CD4-positive, alpha-beta T cell (primary cell): ENCODE measurements around the gene ZSWIM5. TPM values are rescaled to one million over a fixed set of nuclear protein-coding genes. Genes with fewer than 3 reads are reported as not detected.
"Not testable (repeated sequence)": the region's sequence is repeated elsewhere in the genome, so short reads cannot be mapped to it uniquely, and the experiment has no call there.

Experiments used
- ATAC-seq: fragments of 200-7000 bp; cut with Tn5 transposase; one replicate; pipeline ENCODE4 v1.10.0; 2022; ENCODE audit warnings: mild to moderate bottlenecking; ENCODE audit not compliant: poor library complexity
- CTCF ChIA-PET: fragments of 350-600 bp; sonication (Branson Sonifier 250); formaldehyde crosslinking; loops from one replicate; lab custom pipeline; 2021; ENCODE audit warnings: antibody characterized with exemption, inconsistent platforms; lab: Charles Lee
- POLR2A ChIA-PET: fragments of 350-600 bp; sonication (Branson Sonifier 250); formaldehyde crosslinking; loops from one replicate; lab custom pipeline; 2021; ENCODE audit warnings: antibody characterized with exemption, inconsistent platforms; lab: Charles Lee
- DNase-seq, 14 experiments: peaks; one replicate each; pipeline ENCODE4 v3.0.0-alpha.2; 2013 to 2020; ENCODE audit warnings: mixed read lengths in 2 of 14
- H3K27ac ChIP-seq, 2 donors: one replicate each; pipeline versions ENCODE4 v1.5.1 to v1.7.0; 2013; ENCODE audit warnings: low read length in 2 of 2, low read depth in 1 of 2, mild to moderate bottlenecking in 1 of 2
- H3K27me3 ChIP-seq, 2 experiments: 1 replicate in 1 of 2; 2 replicates in 1 of 2; pipeline versions ENCODE4 v1.6.1 to v1.7.0; 2013; ENCODE audit warnings: low read length in 2 of 2, control low read depth in 1 of 2, mild to moderate bottlenecking in 1 of 2, moderate library complexity in 1 of 2; ENCODE audit not compliant: insufficient read depth in 2 of 2, control insufficient read depth in 1 of 2
- H3K36me3 ChIP-seq: one replicate; pipeline ENCODE4 v1.6.1; 2013; ENCODE audit warnings: low read length, control low read depth; ENCODE audit not compliant: insufficient read depth
- H3K4me1 ChIP-seq: one replicate; pipeline ENCODE4 v1.6.1; 2013; ENCODE audit warnings: low read length, control low read depth; ENCODE audit not compliant: insufficient read depth
- H3K4me3 ChIP-seq: one replicate; pipeline ENCODE4 v1.5.1; 2013; ENCODE audit warnings: mild to moderate bottlenecking, low read length, moderate library complexity
- H3K9me3 ChIP-seq, 2 experiments: 1 replicate in 1 of 2; 2 replicates in 1 of 2; pipeline versions ENCODE4 v1.6.1 to v1.7.0; 2013; ENCODE audit warnings: low read length in 2 of 2, mild to moderate bottlenecking in 2 of 2, control low read depth in 1 of 2, moderate library complexity in 1 of 2; ENCODE audit not compliant: control insufficient read depth in 1 of 2, insufficient read depth in 1 of 2
- H3K27ac Mint-ChIP-seq: one replicate; pipeline ENCODE4 v1.8.0; 2020; ENCODE audit warnings: mixed read lengths
- H3K27me3 Mint-ChIP-seq: one replicate; pipeline ENCODE4 v1.8.0; 2021; ENCODE audit warnings: mixed read lengths
- H3K36me3 Mint-ChIP-seq: one replicate; pipeline ENCODE4 v1.8.0; 2021; ENCODE audit warnings: low read depth, mixed read lengths
- H3K4me1 Mint-ChIP-seq: one replicate; pipeline ENCODE4 v1.8.0; 2021; ENCODE audit warnings: low read depth, mixed read lengths
- H3K4me3 Mint-ChIP-seq: one replicate; pipeline ENCODE4 v1.8.0; 2020; ENCODE audit warnings: mild to moderate bottlenecking, mixed read lengths
- H3K9me3 Mint-ChIP-seq: one replicate; pipeline ENCODE4 v1.8.0; 2020; ENCODE audit warnings: mixed read lengths
- CTCF ChIP-seq: fragments of 200-600 bp; IDR thresholded peaks from one replicate; pipeline ENCODE4 v1.8.0; 2022; ENCODE audit warnings: antibody characterized with exemption, mild to moderate bottlenecking
- intact Hi-C, 2 experiments: fragments of 100-400 bp; cut with DNase I in 1 of 2; cut with micrococcal nuclease in 1 of 2; formaldehyde crosslinking; loops; one replicate each; pipeline versions ENCODE4 v1.15.1 to v1.9.0; 2023 to 2025; cut with DNase I, micrococcal nuclease
- total RNA-seq, 174 experiments: library from RNA in 2 of 174; stranded (reverse) in 2 of 174; gene quantifications; one replicate each; pipeline ENCODE4 v1.2.3 and lab custom pipeline; 2021 to 2026

ZSWIM5 gene
- total RNA-seq, 2 experiments from 2014 or later, result 0.91 to 1.1 TPM

- no peak for DNase-seq
- ChIA-PET CTCF (no interaction called here), POLR2A (no interaction called here)
- H3K9me3 Mint-ChIP-seq, result no peaks in the 10 kb centered on the region
- H3K27ac Mint-ChIP-seq, result no peak overlapping the region
- no peak for ATAC-seq
- H3K4me1 Mint-ChIP-seq, result no peaks in the 10 kb centered on the region
- Histone ChIP-seq H3K27me3 (no peaks in the 10 kb centered on the region), H3K4me3 (no peak overlapping the region), H3K9me3 (no peaks in the 10 kb centered on the region), H3K27ac (no peak overlapping the region), H3K36me3 (no peaks in the 10 kb centered on the region), H3K4me1 (no peaks in the 10 kb centered on the region)
- no peaks in the 10 kb centered on the region for H3K36me3 Mint-ChIP-seq
- H3K27me3 Mint-ChIP-seq, result no peaks in the 10 kb centered on the region
- H3K4me3 Mint-ChIP-seq, result no peak overlapping the region
- no peak for TF ChIP-seq CTCF
- intact Hi-C loops, result loop anchor here in 1 of 2 experiments (5.0 kb wide), 1 partner anchor 77 kb away; no protein-coding TSS in a partner anchor
Observed at GRCh38 chr1:45065083-45065482, 141.3 kb downstream of the ZSWIM5 start.

GRCh38 chr1:45062463-45062862, 143.9 kb downstream of the ZSWIM5 start:
- H3K4me3 Mint-ChIP-seq, H3K27ac Mint-ChIP-seq, H3K4me3 ChIP-seq, H3K36me3 Mint-ChIP-seq, H3K36me3 ChIP-seq, H3K4me1 Mint-ChIP-seq, H3K27me3 ChIP-seq, ATAC-seq, H3K27me3 Mint-ChIP-seq, CTCF ChIA-PET, intact Hi-C loops, H3K9me3 Mint-ChIP-seq, H3K27ac ChIP-seq, DNase-seq, H3K9me3 ChIP-seq, H3K4me1 ChIP-seq: not testable (repeated sequence)
- POLR2A ChIA-PET, result interaction anchor here (0.6 kb wide), 1 partner anchor 13 kb away, joined by 3 read pairs; no protein-coding TSS in a partner anchor

GRCh38 chr1:45059829-45060228, 146.6 kb downstream of the ZSWIM5 start:
- no peak overlapping the region for H3K4me3 Mint-ChIP-seq
- intact Hi-C loops, result no loop called here
- H3K4me1 Mint-ChIP-seq, result no peaks in the 10 kb centered on the region
- H3K4me1 ChIP-seq, result no peaks in the 10 kb centered on the region
- no peak overlapping the region for H3K27ac Mint-ChIP-seq
- ChIA-PET CTCF (interaction anchor here (0.5 kb wide), 1 partner anchor 13 kb away, joined by 3 read pairs; no protein-coding TSS in a partner anchor), POLR2A (no interaction called here)
- DNase-seq (no peak), ATAC-seq (no peak)
- no peaks in the 10 kb centered on the region for H3K9me3 Mint-ChIP-seq
- H3K27me3 Mint-ChIP-seq, result no peaks in the 10 kb centered on the region
- no peak for TF ChIP-seq CTCF
- H3K27ac ChIP-seq, result no peak overlapping the region
- no peak overlapping the region for H3K4me3 ChIP-seq
- no peaks in the 10 kb centered on the region for H3K36me3 ChIP-seq
- H3K27me3 ChIP-seq, result no peaks in the 10 kb centered on the region
- no peaks in the 10 kb centered on the region for H3K9me3 ChIP-seq
- no peaks in the 10 kb centered on the region for H3K36me3 Mint-ChIP-seq

- H3K36me3 Mint-ChIP-seq, result no peaks in the 10 kb centered on the region
- ChIA-PET CTCF (no interaction called here), POLR2A (no interaction called here)
- no peaks in the 10 kb centered on the region for H3K4me1 Mint-ChIP-seq
- H3K4me3 Mint-ChIP-seq, result no peak overlapping the region
- no peaks in the 10 kb centered on the region for H3K27me3 Mint-ChIP-seq
- Histone ChIP-seq H3K4me3 (no peak overlapping the region), H3K4me1 (no peaks in the 10 kb centered on the region), H3K27me3 (no peaks in the 10 kb centered on the region), H3K36me3 (no peaks in the 10 kb centered on the region), H3K9me3 (no peaks in the 10 kb centered on the region), H3K27ac (no peak overlapping the region)
- intact Hi-C loops, result no loop called here
- ATAC-seq (no peak), DNase-seq (no peak)
- no peak overlapping the region for H3K27ac Mint-ChIP-seq
- no peak for TF ChIP-seq CTCF
- H3K9me3 Mint-ChIP-seq, result no peaks in the 10 kb centered on the region
Observed at GRCh38 chr1:45057542-45057941, 148.9 kb downstream of the ZSWIM5 start.
